Rectal smooth muscle tissue (tissue), 1 donor: Measurements from ENCODE around the gene RAD9A.

Experiments
- H3K27ac ChIP-seq: one replicate; pipeline ENCODE4 v1.7.0; 2013; ENCODE audit warnings: low read depth, low read length, inconsistent platforms
- H3K27me3 ChIP-seq: one replicate; pipeline ENCODE4 v1.7.0; 2013; ENCODE audit warnings: low read length; ENCODE audit not compliant: control insufficient read depth, insufficient read depth
- H3K36me3 ChIP-seq: one replicate; pipeline ENCODE4 v1.7.0; 2013; ENCODE audit warnings: low read length; ENCODE audit not compliant: control insufficient read depth, insufficient read depth
- H3K4me1 ChIP-seq: one replicate; pipeline ENCODE4 v1.7.0; 2013; ENCODE audit warnings: low read length; ENCODE audit not compliant: control insufficient read depth, insufficient read depth
- H3K4me3 ChIP-seq: one replicate; pipeline ENCODE4 v1.7.0; 2013; ENCODE audit warnings: low read length
- H3K9ac ChIP-seq: one replicate; pipeline ENCODE4 v1.7.0; 2013; ENCODE audit warnings: low read length

The RAD9A gene

DNA sequence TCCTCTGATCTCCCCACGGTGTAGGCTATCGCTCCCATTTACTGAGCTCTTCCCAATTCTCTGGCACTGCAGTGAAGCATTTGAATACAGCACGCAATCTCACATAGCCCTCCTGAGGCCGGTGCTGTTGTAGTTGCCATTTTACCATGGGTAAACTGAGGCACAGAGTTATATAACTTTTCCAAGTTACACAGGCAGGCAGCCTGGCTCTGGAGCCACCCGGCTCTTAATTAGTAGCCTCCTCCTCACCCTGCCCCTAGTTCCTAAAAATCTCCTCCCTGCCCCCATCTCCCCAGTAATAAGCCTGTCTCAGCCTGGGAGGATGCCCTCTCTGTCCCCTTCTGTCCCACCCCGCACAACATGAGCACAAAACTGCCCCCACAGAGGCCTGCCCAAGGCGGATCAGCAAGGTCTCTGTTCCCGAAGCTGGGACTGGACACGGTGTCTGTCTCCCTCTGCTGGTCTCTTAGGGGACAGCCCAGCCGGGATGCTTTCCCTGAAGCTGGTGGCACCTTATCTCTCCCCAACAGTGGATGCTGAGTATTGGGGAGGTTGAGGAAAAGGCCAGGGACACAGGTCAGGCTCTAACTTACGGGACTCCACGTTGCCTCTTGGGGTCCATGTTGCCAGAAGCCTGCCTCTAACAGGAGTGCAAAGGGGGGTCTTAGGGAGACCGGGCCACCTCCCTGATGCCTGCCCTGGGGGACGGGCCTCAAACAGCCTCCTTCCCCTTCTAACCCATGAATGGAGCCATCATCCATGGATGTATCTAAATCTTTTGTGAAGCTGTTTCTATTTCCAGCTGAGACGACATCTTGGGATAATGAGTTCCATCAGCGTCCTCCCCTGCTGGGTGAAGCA, 9.3 kb upstream of the RAD9A start:
- Histone ChIP-seq H3K4me1 (no peaks in the 10 kb centered on the region), H3K4me3 (no peak overlapping the region), H3K27me3 (no peaks in the 10 kb centered on the region), H3K27ac (no peak overlapping the region), H3K9ac (no peak overlapping the region), H3K36me3 (no peaks in the 10 kb centered on the region)

DNA sequence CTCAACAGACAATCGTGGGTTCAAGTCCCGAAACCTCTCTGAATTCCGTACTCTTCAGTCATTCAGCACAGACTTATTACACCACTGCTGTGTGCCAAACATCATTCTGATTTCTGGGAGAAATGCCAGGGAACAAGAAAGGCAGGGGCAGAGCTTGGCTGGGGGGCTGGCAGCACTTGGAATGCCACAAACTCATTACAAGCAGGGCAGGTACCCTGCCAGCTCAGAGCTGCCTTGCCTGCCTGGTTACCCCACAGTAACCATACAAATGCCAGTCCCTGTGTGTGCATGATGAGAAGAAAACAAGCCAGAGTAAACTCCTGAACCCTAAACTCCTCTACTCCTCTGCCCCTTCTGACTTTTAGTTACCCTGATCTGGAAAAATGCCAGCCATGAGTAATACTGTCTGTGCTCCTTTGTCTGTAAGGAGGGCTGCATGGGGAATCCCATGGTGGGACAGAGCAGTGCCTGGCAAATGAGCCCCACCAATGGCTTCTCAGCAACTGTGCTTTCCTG, 6.9 kb upstream of the RAD9A start:
- Histone ChIP-seq H3K27me3 (no peaks in the 10 kb centered on the region), H3K4me1 (no peaks in the 10 kb centered on the region), H3K27ac (no peak overlapping the region), H3K4me3 (no peak overlapping the region), H3K36me3 (no peaks in the 10 kb centered on the region), H3K9ac (no peak overlapping the region)

DNA sequence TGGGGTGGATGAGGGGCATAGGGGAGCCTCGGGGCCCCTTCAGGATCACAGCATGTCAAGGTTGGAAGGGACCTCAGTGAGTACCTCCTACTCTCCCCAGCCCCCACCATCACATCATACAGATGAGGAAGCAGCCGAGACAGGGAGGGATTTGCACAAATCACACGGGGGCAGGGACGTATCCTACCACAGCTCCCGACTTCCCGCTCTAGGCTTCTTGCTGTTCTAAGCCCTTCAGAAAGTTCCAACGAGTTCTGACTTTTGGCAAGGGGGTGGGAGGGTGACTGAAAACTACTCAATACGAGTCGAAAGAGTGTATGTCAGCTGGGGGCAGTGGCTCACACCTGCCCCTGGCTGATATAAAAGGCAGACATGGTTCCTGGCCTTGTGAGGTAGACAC, 4.7 kb upstream of the RAD9A start:
- H3K36me3 ChIP-seq = no peaks in the 10 kb centered on the region
- H3K9ac ChIP-seq = no peak overlapping the region
- H3K27ac ChIP-seq = no peak overlapping the region

DNA sequence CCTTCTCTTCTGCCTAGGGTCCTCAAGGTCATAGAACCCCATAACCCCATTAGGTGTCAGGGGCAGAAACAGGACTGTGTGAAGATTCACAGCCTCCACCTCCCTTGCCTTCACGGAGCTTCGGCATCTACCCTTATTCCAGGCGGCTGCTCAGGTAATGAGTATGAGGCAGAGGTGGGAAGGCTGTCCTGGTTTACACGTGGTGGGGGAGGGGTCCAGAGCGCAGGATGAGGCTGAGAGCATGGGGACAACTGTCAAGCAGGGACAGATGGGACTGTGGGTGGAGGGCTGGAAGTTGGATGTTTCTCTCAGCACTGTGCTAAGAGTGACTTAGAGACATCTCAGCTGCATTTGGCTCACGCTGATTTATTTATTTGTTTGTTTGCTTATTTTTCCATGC, 4.3 kb upstream of the RAD9A start:
- Histone ChIP-seq H3K4me1 (peaks cover 7% of the 10 kb centered on the region), H3K4me3 (no peak overlapping the region), H3K27ac (no peak overlapping the region)

More for the DNA sequence above, 4.7 kb upstream of the RAD9A start:
- peaks cover 4% of the 10 kb centered on the region for H3K4me1 ChIP-seq
- no peak overlapping the region for H3K4me3 ChIP-seq
- H3K27me3 ChIP-seq = no peaks in the 10 kb centered on the region

DNA sequence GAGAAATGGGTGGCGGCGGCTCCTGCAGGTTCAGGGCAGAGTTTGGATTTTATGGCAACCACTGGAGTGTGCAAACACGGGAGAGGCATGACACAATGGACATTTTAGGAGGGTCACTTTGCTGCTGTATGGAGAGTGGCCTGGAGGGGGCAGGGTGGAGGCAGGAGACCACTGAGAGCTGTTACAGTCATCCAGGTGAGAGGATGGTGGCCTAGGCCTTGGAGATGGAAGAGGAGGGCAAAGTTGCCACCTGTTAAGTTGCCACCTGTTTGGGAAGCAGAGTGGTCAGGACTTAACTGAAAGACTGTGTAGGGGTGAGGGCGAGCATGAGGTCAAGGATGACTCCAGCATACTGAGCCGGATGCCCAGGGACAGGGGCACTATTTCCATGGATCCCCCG, 2.3 kb upstream of the RAD9A start:
- Histone ChIP-seq H3K9ac (peak overlapping the region; percentile 27), H3K27me3 (no peaks in the 10 kb centered on the region), H3K27ac (no peak overlapping the region), H3K4me3 (no peak overlapping the region), H3K4me1 (peaks cover 9% of the 10 kb centered on the region), H3K36me3 (no peaks in the 10 kb centered on the region)

More for the DNA sequence above, 4.3 kb upstream of the RAD9A start:
- Histone ChIP-seq H3K27me3 (no peaks in the 10 kb centered on the region), H3K36me3 (no peaks in the 10 kb centered on the region), H3K9ac (no peak overlapping the region)

DNA sequence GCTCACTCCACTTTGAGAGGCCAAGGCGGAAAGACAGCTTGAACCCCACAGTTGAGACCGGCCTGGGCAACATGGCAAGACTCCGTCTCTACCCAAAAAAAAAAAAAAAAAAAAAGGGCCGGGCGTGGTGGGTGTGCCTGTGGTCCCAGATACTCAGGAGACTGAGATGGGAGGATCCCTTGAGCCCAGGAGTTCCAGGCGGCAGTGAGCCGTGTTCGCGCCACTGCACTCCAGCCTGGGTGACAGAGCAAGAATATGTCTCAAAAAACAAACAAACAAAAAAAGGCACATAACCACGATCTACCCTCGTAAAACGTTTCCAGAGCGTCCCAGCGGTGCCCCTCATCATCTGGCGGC, 861 bp upstream of the RAD9A start:
- H3K27me3 ChIP-seq = no peaks in the 10 kb centered on the region
- peak overlapping the region; percentile 87 for H3K27ac ChIP-seq
- peaks cover 9% of the 10 kb centered on the region for H3K4me1 ChIP-seq
- H3K4me3 ChIP-seq = peak overlapping the region; percentile 89
- no peaks in the 10 kb centered on the region for H3K36me3 ChIP-seq
- peak overlapping the region; percentile 42 for H3K9ac ChIP-seq

DNA sequence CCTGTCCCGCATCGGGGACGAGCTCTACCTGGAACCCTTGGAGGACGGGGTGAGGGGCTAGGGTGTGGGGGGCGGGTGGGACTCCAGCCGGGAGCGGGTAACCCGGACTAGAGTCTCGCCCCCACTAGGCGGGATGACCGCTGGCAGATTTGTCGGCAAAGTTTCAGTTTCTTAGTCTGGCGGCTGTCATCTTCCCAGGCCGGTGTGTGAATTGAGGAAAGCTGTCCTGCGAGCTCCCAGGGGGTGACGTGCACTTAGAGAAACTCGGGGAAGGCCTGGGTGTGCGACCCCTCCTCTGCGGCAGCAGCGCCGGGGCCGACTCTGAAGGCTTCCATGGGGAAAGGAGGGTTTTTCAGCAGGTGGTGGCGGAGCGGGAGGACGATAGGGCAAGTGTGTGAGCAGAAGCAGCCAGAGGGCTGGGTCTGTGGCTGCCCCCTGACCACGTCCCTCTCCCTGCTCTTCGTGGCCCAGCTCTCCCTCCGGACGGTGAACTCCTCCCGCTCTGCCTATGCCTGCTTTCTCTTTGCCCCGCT, 463 bp downstream of the RAD9A start:
- Histone ChIP-seq H3K27ac (peak overlapping the region; percentile 87), H3K9ac (peak overlapping the region; percentile 62), H3K36me3 (no peaks in the 10 kb centered on the region), H3K4me3 (peak overlapping the region; percentile 91), H3K4me1 (peaks cover 9% of the 10 kb centered on the region), H3K27me3 (no peaks in the 10 kb centered on the region)

DNA sequence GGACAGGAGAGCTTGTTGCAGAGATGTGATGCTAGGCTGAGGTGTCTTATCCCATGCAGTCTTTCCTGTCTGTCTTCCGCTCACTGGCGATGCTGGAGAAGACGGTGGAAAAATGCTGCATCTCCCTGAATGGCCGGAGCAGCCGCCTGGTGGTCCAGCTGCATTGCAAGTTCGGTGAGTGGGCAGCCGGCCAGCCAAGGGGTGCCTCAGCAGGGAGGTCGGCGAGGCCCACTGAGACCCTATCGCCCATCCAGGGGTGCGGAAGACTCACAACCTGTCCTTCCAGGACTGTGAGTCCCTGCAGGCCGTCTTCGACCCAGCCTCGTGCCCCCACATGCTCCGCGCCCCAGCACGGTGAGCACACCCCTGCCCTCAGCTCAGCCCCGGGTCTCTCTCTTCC, 1.7 kb downstream of the RAD9A start:
- Histone ChIP-seq H3K36me3 (peaks cover 8% of the 10 kb centered on the region), H3K27ac (no peak overlapping the region), H3K4me1 (peaks cover 9% of the 10 kb centered on the region), H3K4me3 (no peak overlapping the region), H3K9ac (no peak overlapping the region), H3K27me3 (no peaks in the 10 kb centered on the region)

DNA sequence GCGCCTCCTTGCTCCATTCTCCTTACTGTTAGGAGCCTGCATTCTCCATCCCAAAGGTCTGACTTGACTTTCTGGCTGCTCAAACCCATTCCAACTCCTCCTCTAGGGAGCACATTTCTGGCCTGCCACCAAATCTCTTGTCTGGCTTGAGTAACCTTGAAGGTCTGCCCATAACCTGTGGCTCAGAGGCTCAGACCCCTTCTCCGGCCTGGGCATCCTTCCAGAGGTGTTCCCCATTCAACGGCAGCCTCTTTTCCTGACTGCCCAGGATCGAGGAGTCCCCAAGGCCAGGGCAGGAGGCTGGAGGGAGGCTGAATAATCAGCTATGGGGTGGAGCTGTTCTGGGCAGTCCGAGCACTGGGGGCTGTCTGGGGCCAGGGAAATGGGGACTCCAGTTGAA, 2.2 kb downstream of the RAD9A start:
- Histone ChIP-seq H3K27me3 (no peaks in the 10 kb centered on the region), H3K27ac (no peak overlapping the region), H3K4me3 (no peak overlapping the region), H3K9ac (no peak overlapping the region), H3K4me1 (peaks cover 9% of the 10 kb centered on the region), H3K36me3 (peaks cover 14% of the 10 kb centered on the region)

DNA sequence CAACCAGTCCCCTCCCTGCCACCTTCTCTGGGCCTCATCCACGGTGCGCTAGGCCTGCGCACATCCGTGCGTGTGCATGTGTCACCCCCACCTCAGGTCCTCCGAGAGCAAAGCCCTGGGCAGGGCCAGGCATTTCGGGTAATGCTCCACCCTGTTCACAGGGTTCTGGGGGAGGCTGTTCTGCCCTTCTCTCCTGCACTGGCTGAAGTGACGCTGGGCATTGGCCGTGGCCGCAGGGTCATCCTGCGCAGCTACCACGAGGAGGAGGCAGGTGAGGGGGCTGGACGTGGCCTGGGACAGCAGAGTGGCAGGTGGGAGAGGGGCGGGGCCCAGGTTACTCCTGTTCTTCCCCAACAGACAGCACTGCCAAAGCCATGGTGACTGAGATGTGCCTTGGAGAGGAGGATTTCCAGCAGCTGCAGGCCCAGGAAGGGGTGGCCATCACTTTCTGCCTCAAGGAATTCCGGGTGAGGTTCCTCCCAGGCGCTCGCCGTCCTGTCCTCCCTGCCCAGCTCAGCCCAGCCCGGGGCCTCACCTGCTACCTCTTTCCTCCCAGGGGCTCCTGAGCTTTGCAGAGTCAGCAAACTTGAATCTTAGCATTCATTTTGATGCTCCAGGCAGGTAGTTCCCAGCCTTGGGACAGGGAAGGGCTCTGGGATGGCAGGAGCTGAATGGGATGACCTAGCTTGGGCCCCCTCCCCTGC, 3.9 kb downstream of the RAD9A start:
- Histone ChIP-seq H3K9ac (no peak overlapping the region), H3K36me3 (peaks cover 20% of the 10 kb centered on the region), H3K27me3 (no peaks in the 10 kb centered on the region), H3K27ac (no peak overlapping the region), H3K4me3 (no peak overlapping the region), H3K4me1 (peaks cover 22% of the 10 kb centered on the region)

DNA sequence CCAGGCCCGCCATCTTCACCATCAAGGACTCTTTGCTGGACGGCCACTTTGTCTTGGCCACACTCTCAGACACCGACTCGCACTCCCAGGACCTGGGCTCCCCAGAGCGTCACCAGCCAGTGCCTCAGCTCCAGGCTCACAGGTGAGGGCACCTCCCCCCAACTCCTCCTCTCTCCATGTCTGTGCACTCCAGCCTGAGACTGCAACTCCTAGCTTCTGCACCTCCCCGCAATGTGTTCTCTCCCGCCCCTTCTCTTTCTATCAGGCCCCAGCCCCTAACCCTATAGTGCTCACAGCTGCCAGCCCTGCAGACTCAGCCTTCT, 4.4 kb downstream of the RAD9A start:
- Histone ChIP-seq H3K36me3 (peaks cover 20% of the 10 kb centered on the region), H3K4me3 (no peak overlapping the region), H3K27me3 (no peaks in the 10 kb centered on the region), H3K4me1 (peaks cover 18% of the 10 kb centered on the region), H3K9ac (no peak overlapping the region), H3K27ac (no peak overlapping the region)

DNA sequence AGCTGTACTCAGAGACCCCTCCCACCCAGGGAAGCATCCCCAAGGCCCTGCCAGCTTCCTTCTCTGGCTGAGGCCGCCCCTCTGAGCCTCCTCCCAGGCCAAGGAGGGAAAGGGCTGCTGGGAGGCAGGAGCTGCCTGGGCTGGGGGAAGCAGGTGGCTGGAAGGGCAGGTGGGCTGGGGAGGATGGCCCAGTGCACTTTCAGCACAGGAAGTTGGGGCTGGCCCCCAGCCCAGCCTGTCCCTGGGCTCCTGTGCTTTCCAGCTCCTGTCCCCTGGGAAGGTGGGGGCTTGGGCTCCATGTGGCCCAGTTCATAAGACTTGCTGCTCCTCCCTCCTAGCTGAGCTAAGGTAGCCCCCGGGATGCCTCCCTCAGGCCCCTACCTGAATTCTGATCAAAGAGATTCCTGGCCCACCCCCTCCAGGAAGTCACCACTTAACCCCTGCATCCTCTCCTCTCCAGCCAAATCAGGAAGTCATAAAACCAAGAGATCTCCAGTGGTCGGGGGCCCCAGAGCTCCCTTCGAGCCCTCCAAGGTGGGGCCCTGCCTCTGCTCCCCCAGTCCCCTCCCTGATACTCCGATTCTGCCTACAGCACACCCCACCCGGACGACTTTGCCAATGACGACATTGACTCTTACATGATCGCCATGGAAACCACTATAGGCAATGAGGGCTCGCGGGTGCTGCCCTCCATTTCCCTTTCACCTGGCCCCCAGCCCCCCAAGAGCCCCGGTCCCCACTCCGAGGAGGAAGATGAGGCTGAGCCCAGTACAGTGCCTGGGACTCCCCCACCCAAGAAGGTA, 5.0 kb downstream of the RAD9A start:
- H3K4me1 ChIP-seq = peaks cover 18% of the 10 kb centered on the region
- no peak overlapping the region for H3K4me3 ChIP-seq
- H3K27ac ChIP-seq = no peak overlapping the region
- no peaks in the 10 kb centered on the region for H3K27me3 ChIP-seq
- H3K36me3 ChIP-seq = peaks cover 20% of the 10 kb centered on the region
- no peak overlapping the region for H3K9ac ChIP-seq
